ENCODE results near the gene PKIG.

DNA sequence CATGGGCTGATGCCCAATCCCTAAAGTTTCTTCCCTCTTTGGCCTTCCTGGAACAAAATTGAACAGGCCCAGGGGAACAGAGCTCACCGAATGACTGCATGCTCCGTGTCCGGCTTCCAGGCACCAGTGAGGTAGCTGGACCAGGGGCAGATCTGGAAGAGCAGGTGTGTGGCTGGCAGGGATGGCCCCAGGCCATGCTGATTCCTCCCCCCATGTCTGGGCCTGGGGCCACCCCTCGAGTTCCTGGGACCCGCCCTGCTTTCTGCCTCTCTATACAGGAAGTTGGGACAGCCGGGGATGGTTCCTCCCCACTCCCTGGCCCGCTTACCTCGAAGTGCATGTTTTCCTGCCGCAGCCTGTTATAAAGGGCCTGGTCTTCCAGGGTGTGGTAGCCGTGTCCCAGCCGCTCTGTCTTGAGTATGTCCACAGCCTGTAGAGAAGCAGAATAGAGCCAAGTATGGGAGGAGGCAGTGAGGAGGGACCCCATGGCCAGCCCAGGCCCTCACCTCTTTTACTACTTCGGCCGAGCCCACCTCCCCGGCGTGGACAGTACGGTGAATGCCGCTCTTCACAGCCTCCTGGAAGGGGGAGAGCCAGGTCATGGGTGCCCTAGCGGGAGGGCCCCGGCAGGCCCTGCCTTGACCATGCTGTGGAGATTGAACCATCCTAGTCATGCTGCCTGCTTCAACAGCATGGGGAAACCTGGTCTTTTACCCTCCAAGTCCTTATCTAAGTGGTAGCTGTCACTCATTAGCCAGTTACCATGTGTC, 40.3 kb downstream of the PKIG start:
- TF ChIP-seq EZH2 (IDR thresholded peaks at IDR 0.05), result no peak
- TF ChIP-seq POLR2AphosphoS5 (IDR thresholded peaks at IDR 0.05; ENCODE audit: borderline replicate concordance, low read depth, low read length), result no peak
- no peak for TF ChIP-seq FOXP2 (optimal IDR thresholded peaks at IDR 0.05; ENCODE audit: control extremely low read depth, extremely low read length, insufficient read depth)
